A549 (cell line): ENCODE data around the gene SLC15A5. TPM values are rescaled to one million over a fixed set of nuclear protein-coding genes. Genes with fewer than 3 reads are reported as not detected.
A peak's percentile ranks its signal among the peaks of the same experiment; 100 is the strongest.

Experiments
- ATAC-seq, 2 experiments: fragments of 200-7000 bp in 1 of 2; fragments of >200 bp in 1 of 2; cut with Nextera tagmentation in 1 of 2; cut with Tn5 transposase in 1 of 2; 3 replicates each; pipeline versions ENCODE4 v1.8.0 to v1.9.1; 2018 to 2020; ENCODE audit warnings: mild to moderate bottlenecking in 1 of 2, moderate library complexity in 1 of 2
- CTCF ChIA-PET: fragments of 300-600 bp; sonication (Branson Sonifier 250); formaldehyde crosslinking; extraction: SDS; loops from one replicate; lab custom pipeline; 2021; ENCODE audit warnings: antibody characterized with exemption, inconsistent platforms; lab: Yijun Ruan, JAX
- POLR2A ChIA-PET: fragments of 350-600 bp; formaldehyde crosslinking; extraction: SDS; loops from one replicate; lab custom pipeline; 2021; ENCODE audit warnings: antibody characterized with exemption, inconsistent platforms; lab: Yijun Ruan, JAX
- DNase-seq, 2 experiments: peaks; one replicate each; pipeline versions ENCODE4 v3.0.0 to v3.0.0-alpha.2; 2011 to 2016; ENCODE audit warnings: low read depth in 1 of 2, low spot score in 1 of 2
- FAIRE-seq: peaks from 2 replicates; lab custom pipeline; 2011; peaks lifted over from hg19 to GRCh38; lab: Jason Lieb, UNC
- H3K27ac ChIP-seq, 2 experiments: fragments of >200 bp; sonication (Bioruptor Twin); formaldehyde crosslinking; 3 replicates each; pipeline ENCODE4 v1.5.1; 2016 to 2017
- H3K4me1 ChIP-seq: fragments of >200 bp; sonication (Bioruptor Twin); formaldehyde crosslinking; 3 replicates; pipeline ENCODE4 v1.6.1; 2016
- H3K4me2 ChIP-seq: fragments of >200 bp; sonication (Bioruptor Twin); formaldehyde crosslinking; 3 replicates; pipeline ENCODE4 v1.6.1; 2016
- H3K4me3 ChIP-seq: fragments of >200 bp; sonication (Bioruptor Twin); formaldehyde crosslinking; 3 replicates; pipeline ENCODE4 v1.5.1; 2016
- H3K9me3 ChIP-seq: fragments of >200 bp; sonication (Bioruptor Twin); formaldehyde crosslinking; 3 replicates; pipeline ENCODE4 v1.6.1; 2016
- CBX2 ChIP-seq: fragments of 200-600 bp; sonication (generic); IDR thresholded peaks from 2 replicates; pipeline ENCODE4 v1.6.1; 2016; ENCODE audit warnings: low read depth, mild to moderate bottlenecking, borderline replicate concordance
- CEBPB ChIP-seq, 2 experiments: fragments of >200 bp in 1 of 2; sonication (Bioruptor Twin) in 1 of 2; formaldehyde crosslinking in 1 of 2; IDR thresholded peaks; 2 replicates each; pipeline ENCODE4 v1.6.1; 2012 to 2016
- CHD4 ChIP-seq: fragments of 200-600 bp; sonication (generic); IDR thresholded peaks from 2 replicates; pipeline ENCODE4 v1.6.1; 2016; ENCODE audit warnings: antibody characterized with exemption, mild to moderate bottlenecking, borderline replicate concordance
- EHMT2 ChIP-seq: fragments of 200-600 bp; sonication (generic); IDR thresholded peaks from 2 replicates; pipeline ENCODE4 v1.6.1; 2016; ENCODE audit warnings: antibody characterized with exemption, low read depth, mild to moderate bottlenecking, moderate library complexity
- HEYL ChIP-seq: fragments of 250-450 bp; sonication (Bioruptor Pico); IDR thresholded peaks from 2 replicates; pipeline ENCODE4 v1.8.0; 2021; ENCODE audit warnings: mild to moderate bottlenecking, moderate library complexity
- HOXB13 ChIP-seq: fragments of 250-450 bp; sonication (Bioruptor Pico); IDR thresholded peaks from 2 replicates; pipeline ENCODE4 v1.5.0; 2020; ENCODE audit warnings: low read depth, mild to moderate bottlenecking, moderate library complexity
- JUN ChIP-seq, 2 experiments: fragments of >200 bp; sonication (Bioruptor Twin); formaldehyde crosslinking; IDR thresholded peaks; 2 replicates in 1 of 2; 3 replicates in 1 of 2; pipeline ENCODE4 v1.6.1; 2016 to 2017
- JUNB ChIP-seq: fragments of >200 bp; sonication (Bioruptor Twin); formaldehyde crosslinking; IDR thresholded peaks from 2 replicates; pipeline ENCODE4 v1.6.1; 2016
- MAFK ChIP-seq: fragments of 450-650 bp; IDR thresholded peaks from 2 replicates; pipeline ENCODE4 v1.6.1; 2014; ENCODE audit not compliant: partially characterized antibody
- MAZ ChIP-seq: fragments of 150-350 bp; IDR thresholded peaks from 2 replicates; pipeline ENCODE4 v1.6.1; 2014; ENCODE audit warnings: antibody characterized with exemption, low read depth, low read length, borderline replicate concordance
- MYC ChIP-seq: IDR thresholded peaks from 2 replicates; pipeline ENCODE4 v1.6.1; 2012; ENCODE audit warnings: mild to moderate bottlenecking, inconsistent platforms, low read length, improper control_type of control experiment, borderline replicate concordance
- NFE2L2 ChIP-seq: fragments of 150-350 bp; conservative IDR thresholded peaks from 2 replicates; pipeline ENCODE4 v1.6.1; 2014; ENCODE audit warnings: low read length
- NR3C1 ChIP-seq: fragments of >200 bp; sonication (Bioruptor Twin); formaldehyde crosslinking; IDR thresholded peaks from 3 replicates; pipeline ENCODE4 v1.6.1; 2017
- PHF8 ChIP-seq: fragments of 200-600 bp; sonication (generic); IDR thresholded peaks from 2 replicates; pipeline ENCODE4 v1.6.1; 2016; ENCODE audit warnings: low read depth, mild to moderate bottlenecking, antibody characterized with exemption, moderate library complexity, borderline replicate concordance
- POLR2A ChIP-seq: IDR thresholded peaks from 2 replicates; pipeline ENCODE4 v1.6.1; 2012; ENCODE audit warnings: mild to moderate bottlenecking, low read length
- POLR2AphosphoS2 ChIP-seq: conservative IDR thresholded peaks from 2 replicates; pipeline ENCODE4 v1.6.1; 2012; ENCODE audit warnings: low read length, improper control_type of control experiment, inconsistent platforms
- RARB ChIP-seq: fragments of 250-450 bp; sonication (Bioruptor Pico); IDR thresholded peaks from 2 replicates; pipeline ENCODE4 v1.8.0; 2021; ENCODE audit warnings: mild to moderate bottlenecking, moderate library complexity
- RNF2 ChIP-seq: fragments of 200-600 bp; sonication (generic); IDR thresholded peaks from 2 replicates; pipeline ENCODE4 v1.6.1; 2016; ENCODE audit warnings: low read depth, mild to moderate bottlenecking, antibody characterized with exemption, moderate library complexity, borderline replicate concordance
- SMC3 ChIP-seq: fragments of >200 bp; sonication (Bioruptor Twin); formaldehyde crosslinking; IDR thresholded peaks from 3 replicates; pipeline ENCODE4 v1.6.1; 2018; ENCODE audit warnings: inconsistent platforms
- TP53 ChIP-seq: fragments of 250-450 bp; sonication (Bioruptor Pico); IDR thresholded peaks from 2 replicates; pipeline ENCODE4 v1.5.0; 2021; ENCODE audit warnings: mild to moderate bottlenecking, moderate library complexity
- ZFP36 ChIP-seq: fragments of 450-650 bp; IDR thresholded peaks from 2 replicates; pipeline ENCODE4 v1.6.1; 2014; ENCODE audit warnings: borderline replicate concordance; ENCODE audit not compliant: partially characterized antibody
- ZSCAN20 ChIP-seq: fragments of 250-450 bp; sonication (Bioruptor Pico); IDR thresholded peaks from 2 replicates; pipeline ENCODE4 v1.8.0; 2022; ENCODE audit warnings: mild to moderate bottlenecking, moderate library complexity
- WGBS: methylation state at CpG from one replicate; pipeline ENCODE4 v1.1.6; 2017; ENCODE audit errors: missing lambda C conversion rate; 5-methylcytosine and 5-hydroxymethylcytosine counted together
- polyA plus RNA-seq, 4 experiments: library from polyadenylated mRNA; depleted of rRNA in 3 of 4; stranded (reverse); fragments of >200 nt; fragmentation: RNase III in 1 of 4; extraction: RNeasy Plus Mini Kit Qiagen cat#74134 plus additional on column Dnase treatment in 1 of 4; gene quantifications; 2 replicates in 3 of 4; 3 replicates in 1 of 4; pipeline ENCODE4 v1.2.3, GENCODE V29; 2011 to 2017
- TF ChIP-seq, protein P1 (sequence below): fragments of 250-450 bp; sonication (Bioruptor Pico); IDR thresholded peaks from 2 replicates; pipeline ENCODE4 v1.5.0; 2021; ENCODE audit warnings: mild to moderate bottlenecking, moderate library complexity, borderline replicate concordance
- TF ChIP-seq, protein P2 (sequence below): fragments of 150-350 bp; IDR thresholded peaks from 2 replicates; pipeline ENCODE4 v1.6.1; 2014; ENCODE audit warnings: low read depth, mild to moderate bottlenecking, low read length
- TF ChIP-seq, protein P3 (sequence below): IDR thresholded peaks from 2 replicates; pipeline ENCODE4 v1.6.1; 2012

SLC15A5 gene
- polyA plus RNA-seq, 2 of the 4 experiments (the other 2 are of a cell fraction): not detected

GRCh38 chr12:16291032-16291431 lies 13.5 kb upstream of the SLC15A5 start:
- ChIA-PET CTCF (no interaction called here), POLR2A (no interaction called here)
- Histone ChIP-seq H3K9me3 (no peaks in the 10 kb centered on the region), H3K4me3 (no peak overlapping the region), H3K27ac (no peak overlapping the region), H3K4me2 (no peak overlapping the region), H3K4me1 (no peaks in the 10 kb centered on the region)
- no peak for FAIRE-seq
- 70% methylated on average over 4 of the region's 4 CpGs for WGBS
- TF ChIP-seq CEBPB (IDR thresholded peaks at IDR 0.05) (no peak), NR3C1 (no peak), MAFK (peak; percentile 66), NFE2L2 (no peak), RNF2 (no peak), CBX2 (no peak), POLR2A (no peak)
- no peak for DNase-seq
- ATAC-seq: no peak

DNA sequence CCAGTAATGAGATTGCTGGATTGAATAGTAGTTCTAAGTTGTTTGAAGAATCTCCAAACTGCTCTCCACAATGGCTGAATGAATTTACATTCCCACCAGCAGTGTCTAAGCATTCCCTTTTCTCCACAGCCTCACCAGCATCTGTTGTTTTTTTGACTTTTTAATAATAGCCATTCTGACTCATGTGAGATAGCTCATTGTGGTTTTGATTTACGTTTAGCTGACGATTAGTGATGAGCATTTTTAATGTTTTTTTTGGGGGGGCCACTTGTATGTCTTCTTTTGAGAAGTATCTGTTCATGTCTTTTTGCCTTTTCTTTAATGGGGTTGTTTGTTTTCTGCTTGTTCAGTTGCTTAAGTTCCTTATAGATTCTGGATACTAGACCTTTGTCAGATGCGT lies 8.1 kb upstream of the SLC15A5 start:
- H3K4me1 ChIP-seq: no peaks in the 10 kb centered on the region
- no peak overlapping the region for H3K27ac ChIP-seq
- 54% methylated on average over 3 of the region's 3 CpGs for WGBS
- H3K4me3 ChIP-seq: no peak overlapping the region
- ChIA-PET POLR2A (no interaction called here), CTCF (no interaction called here)
- FAIRE-seq (no peak), ATAC-seq (no peak), DNase-seq (no peak)
- TF ChIP-seq ZFP36: no peak
- TF ChIP-seq RARB (CRISPR knock-in tag): no peak
- no peak for TF ChIP-seq CHD4
- TF ChIP-seq, protein P1, sequence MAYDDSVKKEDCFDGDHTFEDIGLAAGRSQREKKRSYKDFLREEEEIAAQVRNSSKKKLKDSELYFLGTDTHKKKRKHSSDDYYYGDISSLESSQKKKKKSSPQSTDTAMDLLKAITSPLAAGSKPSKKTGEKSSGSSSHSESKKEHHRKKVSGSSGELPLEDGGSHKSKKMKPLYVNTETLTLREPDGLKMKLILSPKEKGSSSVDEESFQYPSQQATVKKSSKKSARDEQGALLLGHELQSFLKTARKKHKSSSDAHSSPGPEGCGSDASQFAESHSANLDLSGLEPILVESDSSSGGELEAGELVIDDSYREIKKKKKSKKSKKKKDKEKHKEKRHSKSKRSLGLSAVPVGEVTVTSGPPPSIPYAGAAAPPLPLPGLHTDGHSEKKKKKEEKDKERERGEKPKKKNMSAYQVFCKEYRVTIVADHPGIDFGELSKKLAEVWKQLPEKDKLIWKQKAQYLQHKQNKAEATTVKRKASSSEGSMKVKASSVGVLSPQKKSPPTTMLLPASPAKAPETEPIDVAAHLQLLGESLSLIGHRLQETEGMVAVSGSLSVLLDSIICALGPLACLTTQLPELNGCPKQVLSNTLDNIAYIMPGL (CRISPR knock-in tag): no peak
- TF ChIP-seq EHMT2: no peak
- TF ChIP-seq JUN (IDR thresholded peaks at IDR 0.05): no peak
- TF ChIP-seq ZSCAN20 (CRISPR knock-in tag): no peak
- TF ChIP-seq MAZ: no peak
- no peak for TF ChIP-seq HEYL
- TF ChIP-seq, protein P2, sequence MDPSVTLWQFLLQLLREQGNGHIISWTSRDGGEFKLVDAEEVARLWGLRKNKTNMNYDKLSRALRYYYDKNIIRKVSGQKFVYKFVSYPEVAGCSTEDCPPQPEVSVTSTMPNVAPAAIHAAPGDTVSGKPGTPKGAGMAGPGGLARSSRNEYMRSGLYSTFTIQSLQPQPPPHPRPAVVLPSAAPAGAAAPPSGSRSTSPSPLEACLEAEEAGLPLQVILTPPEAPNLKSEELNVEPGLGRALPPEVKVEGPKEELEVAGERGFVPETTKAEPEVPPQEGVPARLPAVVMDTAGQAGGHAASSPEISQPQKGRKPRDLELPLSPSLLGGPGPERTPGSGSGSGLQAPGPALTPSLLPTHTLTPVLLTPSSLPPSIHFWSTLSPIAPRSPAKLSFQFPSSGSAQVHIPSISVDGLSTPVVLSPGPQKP: no peak
- no peak for TF ChIP-seq MYC
- TF ChIP-seq PHF8: no peak
- TF ChIP-seq JUNB: no peak
- TF ChIP-seq SMC3: no peak
- TF ChIP-seq TP53: no peak
- no peak for TF ChIP-seq HOXB13 (CRISPR knock-in tag)
- TF ChIP-seq CBX2: no peak
- no peak for TF ChIP-seq POLR2AphosphoS2
- no peak for TF ChIP-seq NR3C1
- TF ChIP-seq, protein P3, sequence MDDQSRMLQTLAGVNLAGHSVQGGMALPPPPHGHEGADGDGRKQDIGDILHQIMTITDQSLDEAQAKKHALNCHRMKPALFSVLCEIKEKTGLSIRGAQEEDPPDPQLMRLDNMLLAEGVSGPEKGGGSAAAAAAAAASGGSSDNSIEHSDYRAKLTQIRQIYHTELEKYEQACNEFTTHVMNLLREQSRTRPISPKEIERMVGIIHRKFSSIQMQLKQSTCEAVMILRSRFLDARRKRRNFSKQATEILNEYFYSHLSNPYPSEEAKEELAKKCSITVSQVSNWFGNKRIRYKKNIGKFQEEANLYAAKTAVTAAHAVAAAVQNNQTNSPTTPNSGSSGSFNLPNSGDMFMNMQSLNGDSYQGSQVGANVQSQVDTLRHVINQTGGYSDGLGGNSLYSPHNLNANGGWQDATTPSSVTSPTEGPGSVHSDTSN: no peak
- no peak overlapping the region for H3K4me2 ChIP-seq
- no peaks in the 10 kb centered on the region for H3K9me3 ChIP-seq
